SH-SY5Y (cell line): ENCODE results near the gene USP6NL.

Source experiments
- GATA2 ChIP-seq: IDR thresholded peaks from 2 replicates; pipeline ENCODE4 v1.6.1; 2011; ENCODE audit warnings: mild to moderate bottlenecking, low read depth, low read length
- GATA3 ChIP-seq: IDR thresholded peaks from 2 replicates; pipeline ENCODE4 v1.6.1; 2011; ENCODE audit warnings: low read depth, mild to moderate bottlenecking, low read length, moderate library complexity

The USP6NL gene

GRCh38 chr10:11588873-11589574, 22.4 kb downstream of the USP6NL start:
- TF ChIP-seq GATA2 (no peak), GATA3 (no peak)

GRCh38 chr10:11587722-11588259, 23.7 kb downstream of the USP6NL start:
- TF ChIP-seq GATA3 (no peak), GATA2 (no peak)

- TF ChIP-seq GATA3, result no peak
Measured at GRCh38 chr10:11586170-11586569, 25.3 kb downstream of the USP6NL start.

GRCh38 chr10:11581213-11581612, 30.2 kb downstream of the USP6NL start:
- TF ChIP-seq GATA2 (no peak), GATA3 (no peak)

- TF ChIP-seq GATA3, result no peak
- TF ChIP-seq GATA2, result no peak
Measured at GRCh38 chr10:11579885-11580284, 31.6 kb downstream of the USP6NL start.

DNA sequence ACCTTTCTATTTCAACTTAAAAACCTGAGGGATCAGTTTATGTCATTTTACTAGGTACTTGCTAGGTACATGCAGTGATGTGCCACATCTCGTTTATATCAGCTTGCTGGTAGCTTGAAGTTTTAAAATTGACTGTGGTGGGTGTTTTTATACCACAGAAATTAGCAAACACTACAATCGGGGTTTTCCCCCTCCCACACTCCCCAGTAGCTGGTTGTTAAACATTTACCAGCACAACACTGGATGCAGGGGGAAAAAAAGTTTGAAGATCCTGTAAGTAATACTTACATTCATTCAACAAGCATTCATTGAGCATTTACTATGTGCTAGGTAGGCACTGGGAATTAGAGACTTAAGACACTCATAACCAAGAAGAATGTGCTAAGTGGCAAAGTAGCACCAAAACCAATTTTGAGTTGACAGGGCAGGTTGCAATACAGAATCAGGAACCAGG, 32.6 kb downstream of the USP6NL start:
- TF ChIP-seq GATA2 (no peak), GATA3 (no peak)

DNA sequence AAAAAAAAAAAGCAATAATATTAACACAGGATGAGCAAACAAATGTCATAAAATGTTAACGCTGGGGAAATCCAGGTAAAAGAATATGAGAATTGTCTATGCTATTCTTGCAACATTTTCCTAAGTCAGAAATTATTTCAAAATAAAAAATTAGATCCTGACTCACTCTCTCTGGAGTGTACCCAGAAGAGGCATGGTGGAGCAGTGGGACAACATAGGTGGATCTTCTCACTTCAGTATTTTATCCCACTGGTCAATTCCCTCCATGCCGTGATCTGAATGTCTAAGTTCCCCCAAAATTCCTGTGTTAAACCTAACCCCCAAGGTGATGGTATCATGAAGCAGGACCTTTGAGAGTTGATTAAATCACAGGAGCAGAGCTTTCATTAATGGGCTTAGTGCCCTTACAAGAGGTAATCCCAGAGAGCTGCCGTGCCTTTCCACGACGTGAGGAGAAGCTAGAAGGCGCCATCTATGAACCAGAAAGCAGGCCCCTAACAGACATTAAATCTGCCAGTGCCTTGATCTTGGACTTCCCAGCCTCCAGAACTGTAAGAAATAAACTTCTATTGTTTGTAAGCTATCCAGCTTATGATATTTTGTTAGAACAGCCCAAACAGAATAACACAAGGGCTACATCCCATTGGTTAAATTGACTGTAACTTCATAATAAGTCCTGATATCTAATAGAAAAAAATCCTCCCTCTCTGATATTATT, 35.2 kb downstream of the USP6NL start:
- TF ChIP-seq GATA2 (no peak), GATA3 (no peak)

DNA sequence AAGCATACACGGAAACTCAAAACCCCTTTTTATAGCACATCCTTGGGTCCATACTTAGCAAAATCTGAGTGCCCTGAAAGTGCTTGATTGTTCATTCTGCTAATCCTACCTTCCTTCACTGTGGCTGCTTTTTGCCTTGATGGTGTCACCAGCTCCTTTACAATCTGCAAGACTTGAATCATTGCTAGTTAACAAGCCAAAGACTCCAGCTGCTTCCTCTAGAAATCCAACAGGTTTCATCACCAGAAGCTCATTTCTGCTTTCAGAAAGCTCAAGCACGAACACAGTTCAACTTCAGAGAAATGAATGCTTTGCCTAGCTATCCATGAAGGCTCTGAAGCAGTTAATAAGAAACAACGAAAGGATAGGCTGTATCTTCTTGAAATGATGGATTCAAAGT, 38.0 kb downstream of the USP6NL start:
- TF ChIP-seq GATA2 (no peak), GATA3 (no peak)

DNA sequence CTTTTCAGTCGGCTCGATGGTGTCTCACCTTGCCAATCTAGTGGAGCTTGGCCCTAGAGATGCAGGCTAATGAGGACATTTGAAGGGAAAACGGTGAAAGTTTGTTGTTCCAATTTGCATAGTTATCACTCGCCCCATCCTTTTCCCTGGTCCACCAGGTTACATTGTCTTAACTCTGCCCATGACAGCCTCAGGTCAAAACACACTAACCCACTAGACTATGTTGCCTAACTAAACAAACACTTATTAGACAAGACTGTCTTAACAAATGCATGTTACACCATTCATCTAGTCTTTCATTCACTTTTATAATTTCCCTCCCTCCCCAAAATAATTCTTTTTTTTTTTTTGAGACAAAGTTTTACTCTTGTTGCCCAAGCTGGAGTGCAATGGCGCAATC, 40.7 kb downstream of the USP6NL start:
- no peak for TF ChIP-seq GATA3
- no peak for TF ChIP-seq GATA2

DNA sequence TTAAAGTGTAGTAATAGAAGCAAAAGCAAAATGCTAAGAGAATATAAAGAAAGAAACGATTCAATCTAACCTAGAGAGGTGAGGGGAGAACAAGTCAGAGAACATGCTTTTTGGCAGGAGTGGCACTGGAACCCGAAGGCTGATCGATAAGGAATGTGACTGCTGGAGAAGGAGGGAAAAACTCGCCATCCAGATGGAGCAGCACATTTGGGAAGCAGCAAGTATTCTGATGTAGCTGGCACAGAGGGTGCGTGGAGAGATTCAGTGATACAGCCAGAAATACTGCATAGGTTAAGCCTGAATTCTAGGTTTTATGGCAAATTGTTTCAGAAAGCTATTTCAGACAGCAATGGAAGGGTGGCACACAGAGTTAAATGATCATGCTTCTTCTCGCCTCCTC, 42.0 kb downstream of the USP6NL start:
- TF ChIP-seq GATA3, result no peak
- TF ChIP-seq GATA2, result no peak

- no peak for TF ChIP-seq GATA2
- TF ChIP-seq GATA3, result no peak
Measured at GRCh38 chr10:11568578-11568977, 42.9 kb downstream of the USP6NL start.

- TF ChIP-seq GATA3 (no peak), GATA2 (no peak)
Measured at GRCh38 chr10:11564741-11565140, 46.7 kb downstream of the USP6NL start.

- TF ChIP-seq GATA3 (no peak), GATA2 (no peak)
Measured at GRCh38 chr10:11563936-11564335, 47.5 kb downstream of the USP6NL start.

DNA sequence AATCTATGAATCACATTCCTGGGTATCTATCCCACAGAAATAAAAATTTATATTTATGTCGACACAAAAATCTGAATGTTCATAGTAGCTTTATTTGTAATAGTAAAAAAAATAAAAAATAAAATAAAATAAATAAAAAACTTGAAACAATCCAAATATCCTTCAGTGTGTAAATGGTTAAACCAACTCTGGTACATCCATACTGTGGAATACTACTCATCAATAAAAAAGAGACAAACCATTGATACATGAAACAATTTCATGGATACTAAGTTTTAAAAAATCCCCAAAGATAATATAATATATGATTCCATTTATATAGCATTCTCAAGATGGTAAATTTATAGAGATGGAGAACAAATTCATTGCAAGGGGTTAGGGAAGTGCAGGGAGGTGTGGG, 48.6 kb downstream of the USP6NL start:
- TF ChIP-seq GATA3, result no peak
- TF ChIP-seq GATA2, result no peak

GRCh38 chr10:11560076-11560709, 51.3 kb downstream of the USP6NL start:
- TF ChIP-seq GATA3 (no peak), GATA2 (no peak)

DNA sequence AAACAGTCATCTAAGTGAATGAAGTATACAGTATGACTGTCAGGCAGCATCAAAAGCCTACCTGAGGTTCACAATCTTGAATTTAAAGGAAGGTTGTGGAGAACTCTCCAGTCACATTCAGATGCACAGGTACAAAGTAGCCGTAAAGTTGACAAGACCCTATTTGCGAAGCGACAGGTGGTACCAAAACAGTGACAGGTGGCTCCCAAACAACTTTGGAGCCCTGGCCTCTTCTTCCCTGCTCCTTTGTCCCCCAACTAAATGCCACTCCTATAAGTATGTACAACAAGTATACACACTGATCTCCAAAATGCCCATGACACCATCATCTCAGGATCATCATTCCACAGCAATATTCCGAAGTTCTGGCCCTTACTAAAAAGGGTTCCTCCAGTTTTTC, 53.5 kb downstream of the USP6NL start:
- TF ChIP-seq GATA3, result no peak
- TF ChIP-seq GATA2, result no peak

DNA sequence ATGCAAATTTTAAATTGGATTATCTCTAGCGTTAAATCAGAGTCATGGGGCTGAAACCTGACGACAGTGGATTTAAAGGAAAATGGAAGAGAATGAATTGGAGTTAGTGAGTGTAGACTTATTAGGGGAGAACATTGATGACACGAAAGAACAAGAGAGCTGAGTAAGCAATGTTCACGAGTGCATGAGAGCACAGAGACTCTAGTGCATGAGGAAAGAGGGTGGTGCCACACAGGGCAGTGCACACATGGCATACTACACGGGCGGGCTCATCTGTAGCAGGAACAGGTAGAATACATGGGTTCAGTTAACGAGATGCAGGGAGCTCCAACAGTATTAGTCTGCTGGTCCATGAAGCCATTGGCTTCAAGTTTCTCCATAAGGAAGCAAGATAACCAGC, 53.9 kb downstream of the USP6NL start:
- TF ChIP-seq GATA3 (no peak), GATA2 (no peak)
